Breast epithelium (tissue), 4 donors: Measurements from ENCODE around the gene MED9. TPM values are rescaled to one million over a fixed set of nuclear protein-coding genes. Genes with fewer than 3 reads are reported as not detected.

Source experiments
- DNase-seq, 2 donors: peaks; one replicate each; pipeline ENCODE4 v3.0.0-alpha.2; 2019; ENCODE audit warnings: low spot score in 2 of 2
- H3K27ac ChIP-seq, 2 donors: fragments of 200-600 bp; sonication (generic) in 1 of 2; one replicate each; pipeline ENCODE4 v1.5.1; 2016 to 2019; ENCODE audit warnings: mild to moderate bottlenecking in 1 of 2
- H3K27me3 ChIP-seq, 2 donors: fragments of 200-600 bp; sonication (generic) in 1 of 2; one replicate each; pipeline versions ENCODE4 v1.5.1 to v1.6.0; 2017 to 2019; ENCODE audit warnings: control low read depth in 1 of 2, mild to moderate bottlenecking in 1 of 2
- H3K36me3 ChIP-seq: fragments of 200-600 bp; one replicate; pipeline ENCODE4 v1.5.1; 2019
- H3K4me1 ChIP-seq, 2 donors: fragments of 200-600 bp; sonication (generic); one replicate each; pipeline ENCODE4 v1.5.1; 2016 to 2019; ENCODE audit warnings: control low read depth in 1 of 2
- H3K4me3 ChIP-seq, 3 donors: fragments of 200-600 bp; sonication (generic); 1 replicate in 2 of 3; 2 replicates in 1 of 3; pipeline ENCODE4 v1.5.1; 2016 to 2019; ENCODE audit warnings: mild to moderate bottlenecking in 3 of 3, moderate library complexity in 2 of 3
- H3K9me3 ChIP-seq, 2 donors: fragments of 200-600 bp; sonication (generic) in 1 of 2; one replicate each; pipeline ENCODE4 v1.5.1; 2016 to 2019; ENCODE audit warnings: control low read depth in 1 of 2
- CTCF ChIP-seq, 3 donors: fragments of 450-650 bp; IDR thresholded peaks; one replicate each; pipeline ENCODE4 v1.5.1; 2016 to 2017; ENCODE audit warnings: antibody characterized with exemption in 3 of 3, mild to moderate bottlenecking in 3 of 3, moderate library complexity in 3 of 3
- POLR2A ChIP-seq: fragments of 450-650 bp; IDR thresholded peaks from one replicate; pipeline ENCODE4 v1.6.1; 2016; ENCODE audit warnings: antibody characterized with exemption, mild to moderate bottlenecking, moderate library complexity
- POLR2AphosphoS5 ChIP-seq, 3 donors: sonication (generic); formaldehyde crosslinking; IDR thresholded peaks; one replicate each; pipeline ENCODE4 v1.6.1; 2017; ENCODE audit warnings: antibody characterized with exemption in 3 of 3
- intact Hi-C: fragments of 100-400 bp; cut with DNase I; formaldehyde crosslinking; loops from one replicate; pipeline ENCODE4 v1.15.1; 2023; ENCODE audit warnings: low total_unique reads
- total RNA-seq, 3 donors: library from RNA; depleted of rRNA; stranded (reverse); fragments of >200 nt; gene quantifications; one replicate each; pipeline ENCODE4 v1.1.0, GENCODE V29; 2016

MED9 gene
- total RNA-seq, 3 donors from 2014 or later = 13.4 to 22.5 (median 20.0) TPM

GRCh38 chr17:17495536-17496188 is 18.9 kb downstream of the MED9 start:
- Histone ChIP-seq H3K27ac (peak overlapping the region; percentile 80 to 83), H3K4me1 (no peaks in the 10 kb centered on the region), H3K9me3 (no peaks in the 10 kb centered on the region), H3K36me3 (no peaks in the 10 kb centered on the region), H3K27me3 (no peaks in the 10 kb centered on the region), H3K4me3 (peak overlapping the region; percentile 65 to 77 (median 70))
- intact Hi-C loops = loop anchor here (2.0 to 10.0 kb wide), 3 partner anchors 147 to 1281 kb away; partner anchors contain the start of genes NCOR1 and PIGL
- no peak for TF ChIP-seq CTCF (IDR thresholded peaks at IDR 0.05)
- no peak for TF ChIP-seq POLR2AphosphoS5 (IDR thresholded peaks at IDR 0.05)
- no peak for TF ChIP-seq POLR2A
- peak in 1 of 2 donors; percentile 58 for DNase-seq

GRCh38 chr17:17496189-17497064 is 19.6 kb downstream of the MED9 start, which contains the start of gene RASD1:
RASD1 (minus strand) TSS chr17:17496395; CDS start chr17:17496181, 214 bp downstream.
- peak within 1 kb of the TSS; percentile 65 to 77 (median 70) for H3K4me3 ChIP-seq
- TF ChIP-seq CTCF (IDR thresholded peaks at IDR 0.05) (peak; percentile 58 to 94 (median 70)), POLR2A (peak; percentile 93), POLR2AphosphoS5 (IDR thresholded peaks at IDR 0.05) (peak; percentile 88 to 91 (median 88))
- H3K4me1 ChIP-seq = no peaks in the 10 kb centered on the region
- H3K9me3 ChIP-seq = no peaks in the 10 kb centered on the region
- intact Hi-C loops = loop anchor here (2.0 to 10.0 kb wide), 3 partner anchors 148 to 1282 kb away; partner anchors contain the start of genes NCOR1 and PIGL
- DNase-seq = peak; percentile 87 to 96
- no peaks in the 10 kb centered on the region for H3K36me3 ChIP-seq
- no peaks in the 10 kb centered on the region for H3K27me3 ChIP-seq
- H3K27ac ChIP-seq = peak within 1 kb of the TSS; percentile 80 to 83

- peak overlapping the region; percentile 65 to 77 (median 70) for H3K4me3 ChIP-seq
- no peaks in the 10 kb centered on the region for H3K4me1 ChIP-seq
- no peak for DNase-seq
- no peaks in the 10 kb centered on the region for H3K27me3 ChIP-seq
- no peak for TF ChIP-seq POLR2AphosphoS5 (IDR thresholded peaks at IDR 0.05)
- TF ChIP-seq POLR2A = no peak
- TF ChIP-seq CTCF (IDR thresholded peaks at IDR 0.05) = no peak
- no peaks in the 10 kb centered on the region for H3K9me3 ChIP-seq
- no peaks in the 10 kb centered on the region for H3K36me3 ChIP-seq
- intact Hi-C loops = loop anchor here (2.0 to 10.0 kb wide), 3 partner anchors 148 to 1282 kb away; partner anchors contain the start of genes NCOR1 and PIGL
- peak overlapping the region in 1 of 2 donors; percentile 83 for H3K27ac ChIP-seq
Observed at GRCh38 chr17:17497065-17497844, 20.5 kb downstream of the MED9 start.

GRCh38 chr17:17497845-17498520 is 21.2 kb downstream of the MED9 start:
- H3K4me1 ChIP-seq = no peaks in the 10 kb centered on the region
- no peak for DNase-seq
- H3K27ac ChIP-seq = no peak overlapping the region
- intact Hi-C loops = loop anchor here (2.0 to 10.0 kb wide), 3 partner anchors 147 to 1283 kb away; partner anchors contain the start of genes NCOR1 and PIGL
- H3K4me3 ChIP-seq = no peak overlapping the region
- H3K9me3 ChIP-seq = no peaks in the 10 kb centered on the region
- no peaks in the 10 kb centered on the region for H3K27me3 ChIP-seq
- no peaks in the 10 kb centered on the region for H3K36me3 ChIP-seq
- TF ChIP-seq CTCF (IDR thresholded peaks at IDR 0.05) (no peak), POLR2A (no peak)
